Stomach (tissue), 9 donors: ENCODE results near the gene SUN5. TPM values are rescaled to one million over a fixed set of nuclear protein-coding genes. Genes with fewer than 3 reads are reported as not detected.

Experiments used
- DNase-seq, 2 donors: peaks; one replicate each; pipeline versions ENCODE4 v3.0.0 to v3.0.0-alpha.2; 2013 to 2019
- H3K27ac ChIP-seq, 5 donors: fragments of 200-600 bp in 4 of 5; sonication (generic) in 4 of 5; one replicate each; pipeline ENCODE4 v1.5.1; 2013 to 2019; ENCODE audit warnings: mild to moderate bottlenecking in 1 of 5, moderate library complexity in 1 of 5
- H3K27me3 ChIP-seq, 3 donors: fragments of 200-600 bp; sonication (generic); one replicate each; pipeline ENCODE4 v1.5.1; 2017 to 2019; ENCODE audit warnings: mixed run types in 1 of 3
- H3K36me3 ChIP-seq, 4 donors: fragments of 200-600 bp; sonication (generic); 1 replicate in 3 of 4; 2 replicates in 1 of 4; pipeline ENCODE4 v1.5.1; 2016 to 2019
- H3K4me1 ChIP-seq, 4 donors: fragments of 200-600 bp; sonication (generic); one replicate each; pipeline ENCODE4 v1.5.1; 2016 to 2019
- H3K4me3 ChIP-seq, 4 donors: fragments of 200-600 bp; sonication (generic) in 3 of 4; one replicate each; pipeline ENCODE4 v1.5.1; 2016 to 2019; ENCODE audit warnings: mild to moderate bottlenecking in 1 of 4
- H3K9me3 ChIP-seq, 4 donors: fragments of 200-600 bp; sonication (generic); one replicate each; pipeline ENCODE4 v1.5.1; 2016 to 2019
- EP300 ChIP-seq: sonication (generic); formaldehyde crosslinking; IDR thresholded peaks from one replicate; pipeline ENCODE4 v1.6.1; 2017; ENCODE audit warnings: antibody characterized with exemption
- POLR2A ChIP-seq, 4 donors: fragments of 450-650 bp; IDR thresholded peaks; one replicate each; pipeline ENCODE4 v1.6.1; 2016; ENCODE audit warnings: antibody characterized with exemption in 4 of 4, control low read depth in 2 of 4, mild to moderate bottlenecking in 1 of 4, moderate library complexity in 1 of 4
- POLR2AphosphoS5 ChIP-seq, 3 donors: sonication (generic); formaldehyde crosslinking; IDR thresholded peaks; one replicate each; pipeline ENCODE4 v1.6.1; 2016; ENCODE audit warnings: antibody characterized with exemption in 3 of 3
- WGBS, 5 donors: extraction: QIAGEN DNeasy Blood & Tissue Kit in 3 of 5; methylation state at CpG; one replicate each; pipeline versions ENCODE4 v1.1.5 to v1.1.7; 2013 to 2018; 5-methylcytosine and 5-hydroxymethylcytosine counted together
- intact Hi-C: fragments of 100-400 bp; cut with DNase I; formaldehyde crosslinking; loops from one replicate; pipeline ENCODE4 v1.15.1; 2023; ENCODE audit warnings: low total_unique reads
- polyA plus RNA-seq, 3 donors: library from polyadenylated mRNA; stranded (reverse); fragments of 200-250 nt; gene quantifications; one replicate each; pipeline ENCODE4 v1.2.3, GENCODE V29; 2013
- total RNA-seq, 5 donors: library from RNA; depleted of rRNA; stranded (reverse); fragments of >200 nt; gene quantifications; one replicate each; pipeline versions ENCODE4 v1.1.0 to v1.2.3, GENCODE V29; 2014 to 2016
- TF ChIP-seq, protein P1 (sequence below), 7 experiments: fragments of 450-650 bp in 4 of 7; fragments of 200-600 bp in 3 of 7; sonication (generic) in 3 of 7; IDR thresholded peaks; one replicate each; pipeline ENCODE4 v1.5.1; 2016 to 2019; ENCODE audit warnings: antibody characterized with exemption in 7 of 7, control low read depth in 2 of 7, mild to moderate bottlenecking in 1 of 7
- donor health status: healthy with polysubstance abuse.
- donor health status: Bipolar disorder and iron deficiency.
- donor health status: healthy.

SUN5 gene
- total and polyA plus RNA-seq, 8 donors, result not detected

DNA sequence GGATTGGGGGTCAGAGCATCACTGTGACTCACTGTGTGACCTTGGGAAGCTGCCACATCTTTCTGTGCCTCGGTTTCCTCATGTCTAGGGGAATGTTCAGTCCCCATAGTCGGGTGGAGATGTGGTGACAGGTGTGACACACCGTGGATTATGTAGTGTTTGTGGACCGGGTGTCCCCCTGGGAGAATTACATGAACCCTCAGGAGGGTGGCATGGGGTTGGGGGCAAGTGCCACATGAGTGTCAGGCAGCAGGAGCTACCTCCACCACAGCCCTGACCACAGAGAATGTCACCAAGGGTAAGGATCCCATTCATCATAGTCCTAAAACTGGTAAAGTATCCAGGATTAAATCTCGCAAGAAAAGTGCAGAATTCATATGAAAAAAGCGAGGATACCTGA, 23.2 kb downstream of the SUN5 start:
- intact Hi-C loops, result no loop called here
- no peaks in the 10 kb centered on the region for H3K9me3 ChIP-seq
- TF ChIP-seq POLR2AphosphoS5 (IDR thresholded peaks at IDR 0.05), result no peak
- no peak for TF ChIP-seq POLR2A (IDR thresholded peaks at IDR 0.05)
- TF ChIP-seq EP300, result no peak
- TF ChIP-seq, protein P1, sequence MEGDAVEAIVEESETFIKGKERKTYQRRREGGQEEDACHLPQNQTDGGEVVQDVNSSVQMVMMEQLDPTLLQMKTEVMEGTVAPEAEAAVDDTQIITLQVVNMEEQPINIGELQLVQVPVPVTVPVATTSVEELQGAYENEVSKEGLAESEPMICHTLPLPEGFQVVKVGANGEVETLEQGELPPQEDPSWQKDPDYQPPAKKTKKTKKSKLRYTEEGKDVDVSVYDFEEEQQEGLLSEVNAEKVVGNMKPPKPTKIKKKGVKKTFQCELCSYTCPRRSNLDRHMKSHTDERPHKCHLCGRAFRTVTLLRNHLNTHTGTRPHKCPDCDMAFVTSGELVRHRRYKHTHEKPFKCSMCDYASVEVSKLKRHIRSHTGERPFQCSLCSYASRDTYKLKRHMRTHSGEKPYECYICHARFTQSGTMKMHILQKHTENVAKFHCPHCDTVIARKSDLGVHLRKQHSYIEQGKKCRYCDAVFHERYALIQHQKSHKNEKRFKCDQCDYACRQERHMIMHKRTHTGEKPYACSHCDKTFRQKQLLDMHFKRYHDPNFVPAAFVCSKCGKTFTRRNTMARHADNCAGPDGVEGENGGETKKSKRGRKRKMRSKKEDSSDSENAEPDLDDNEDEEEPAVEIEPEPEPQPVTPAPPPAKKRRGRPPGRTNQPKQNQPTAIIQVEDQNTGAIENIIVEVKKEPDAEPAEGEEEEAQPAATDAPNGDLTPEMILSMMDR (IDR thresholded peaks at IDR 0.05), result no peak
- no peak for DNase-seq
- H3K4me3 ChIP-seq, result no peak overlapping the region
- H3K4me1 ChIP-seq, result peaks cover 0 to 12% (median 3%) of the 10 kb centered on the region in 4 donors
- H3K36me3 ChIP-seq, result no peaks in the 10 kb centered on the region
- no peak overlapping the region for H3K27ac ChIP-seq
- WGBS, 5 donors, result 76 to 95% (median 84%) methylated on average over 6 of the region's 6 CpGs
- no peaks in the 10 kb centered on the region for H3K27me3 ChIP-seq

DNA sequence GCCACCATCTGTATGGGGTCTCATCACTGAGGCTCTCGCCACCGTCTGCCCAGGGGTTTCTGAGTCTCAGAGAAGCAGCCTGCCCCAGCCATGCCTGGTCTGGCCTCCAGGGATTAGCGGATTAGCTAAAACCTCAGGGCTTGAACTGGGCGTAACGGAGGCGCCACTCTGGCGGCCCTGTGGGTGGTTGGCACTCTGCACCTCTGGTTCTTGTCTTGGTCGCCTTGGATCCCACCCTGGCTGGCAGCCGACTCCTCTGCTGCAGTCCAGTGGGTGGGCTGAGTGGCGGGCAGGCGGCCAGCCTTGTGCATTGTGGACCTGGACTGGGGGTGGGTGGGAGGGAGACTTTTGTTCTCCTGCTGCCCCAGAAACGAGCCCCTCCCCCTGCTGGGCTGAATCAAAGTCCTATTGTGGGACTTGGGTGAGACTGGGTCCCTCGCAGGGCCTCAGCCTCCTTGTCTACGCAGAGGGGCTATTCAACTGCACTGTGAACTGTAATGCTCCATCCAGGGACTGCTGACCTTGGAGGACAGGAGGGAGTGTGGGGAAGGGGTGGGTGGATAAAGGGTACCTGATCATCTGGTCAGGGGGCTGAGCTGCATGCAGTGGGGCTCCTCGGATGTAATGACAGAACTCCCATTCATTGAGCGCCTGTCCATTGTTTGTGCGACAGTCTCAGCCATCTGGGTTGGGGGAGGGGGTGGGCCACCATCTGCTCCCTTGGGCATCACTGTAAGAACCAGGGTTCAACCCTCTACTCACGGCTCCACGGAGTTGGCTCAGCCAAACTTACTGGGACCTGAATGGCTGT, 23.9 kb downstream of the SUN5 start:
- WGBS, 5 donors, result 72 to 86% (median 82%) methylated on average over 7 to 19 of the region's 19 CpGs
- Histone ChIP-seq H3K27me3 (no peaks in the 10 kb centered on the region), H3K36me3 (no peaks in the 10 kb centered on the region), H3K9me3 (no peaks in the 10 kb centered on the region), H3K4me1 (peaks cover 0 to 12% (median 3%) of the 10 kb centered on the region in 4 donors), H3K4me3 (no peak overlapping the region), H3K27ac (no peak overlapping the region)
- peak in 1 of 2 donors; percentile 75 for DNase-seq
- intact Hi-C loops, result no loop called here
- TF ChIP-seq POLR2AphosphoS5 (IDR thresholded peaks at IDR 0.05), result no peak
- TF ChIP-seq POLR2A (IDR thresholded peaks at IDR 0.05), result no peak
- TF ChIP-seq, protein P1 (IDR thresholded peaks at IDR 0.05), result no peak
- TF ChIP-seq EP300, result no peak

DNA sequence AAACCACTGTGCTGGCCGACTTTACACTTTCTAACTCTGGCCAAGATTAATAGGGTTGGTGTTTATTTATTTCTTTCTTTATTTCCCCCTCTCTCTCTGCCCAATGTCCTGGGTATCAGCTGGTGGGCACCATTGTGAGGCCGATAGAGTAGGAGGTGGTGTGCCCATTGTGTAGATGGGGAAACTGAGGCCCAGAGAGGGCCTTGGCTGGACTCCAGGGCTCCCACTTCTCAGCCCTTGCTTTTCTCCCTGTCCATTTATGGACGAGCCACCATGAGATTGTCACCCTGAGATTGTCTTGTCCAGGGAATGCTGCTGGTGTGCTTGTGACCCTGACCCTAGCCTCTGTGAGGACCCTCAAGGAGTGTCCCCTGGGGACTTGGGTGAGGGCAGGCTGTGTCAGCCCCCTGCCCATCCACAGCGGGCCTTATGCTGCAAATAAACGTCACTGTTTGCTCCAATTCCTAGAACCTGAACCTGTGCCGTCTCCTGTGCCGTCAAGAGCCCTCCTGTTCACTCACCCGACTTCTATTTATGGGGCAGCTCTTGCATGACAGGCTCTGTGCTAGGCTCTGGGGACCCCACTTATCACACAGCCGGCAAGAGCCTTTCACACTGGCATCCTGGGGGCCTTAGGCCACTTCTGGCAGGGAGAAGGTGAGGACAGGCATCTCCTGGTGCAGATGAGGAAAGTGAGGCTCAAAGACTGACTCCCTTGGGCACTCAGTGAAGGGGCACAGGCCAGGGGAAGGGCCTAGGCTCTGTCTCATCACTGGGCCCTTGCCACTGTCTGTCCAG, 24.8 kb downstream of the SUN5 start:
- Histone ChIP-seq H3K36me3 (no peaks in the 10 kb centered on the region), H3K27me3 (no peaks in the 10 kb centered on the region), H3K27ac (no peak overlapping the region), H3K4me1 (peaks cover 0 to 12% (median 3%) of the 10 kb centered on the region in 4 donors), H3K9me3 (no peaks in the 10 kb centered on the region), H3K4me3 (no peak overlapping the region)
- no peak for DNase-seq
- WGBS, 5 donors, result 79 to 87% (median 82%) methylated on average over 9 of the region's 9 CpGs
- TF ChIP-seq, protein P1 (IDR thresholded peaks at IDR 0.05), result no peak
- TF ChIP-seq POLR2A (IDR thresholded peaks at IDR 0.05) (no peak), POLR2AphosphoS5 (IDR thresholded peaks at IDR 0.05) (no peak)
- intact Hi-C loops, result no loop called here

DNA sequence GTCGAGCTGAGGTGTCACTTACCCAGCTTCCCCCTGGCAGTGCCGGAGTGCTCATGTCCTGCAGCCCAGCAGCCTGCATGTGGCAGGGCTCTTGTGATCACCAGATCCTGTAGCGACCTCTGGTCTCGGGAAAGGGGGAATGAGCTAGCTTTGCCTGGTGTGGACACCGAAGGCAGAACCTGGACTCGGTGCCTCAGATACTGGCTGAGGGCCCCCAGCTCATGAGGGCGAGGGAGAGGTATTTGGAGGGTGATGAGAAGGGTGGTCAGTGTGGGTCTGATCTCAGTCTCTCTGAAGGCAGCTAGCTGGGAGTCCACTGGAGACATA, 26.3 kb downstream of the SUN5 start:
- Histone ChIP-seq H3K4me1 (peaks cover 0 to 10% (median 3%) of the 10 kb centered on the region in 4 donors), H3K4me3 (no peak overlapping the region), H3K9me3 (no peaks in the 10 kb centered on the region), H3K27me3 (no peaks in the 10 kb centered on the region), H3K36me3 (no peaks in the 10 kb centered on the region), H3K27ac (no peak overlapping the region)
- no peak for TF ChIP-seq EP300
- TF ChIP-seq POLR2AphosphoS5 (IDR thresholded peaks at IDR 0.05), result no peak
- no peak for TF ChIP-seq POLR2A (IDR thresholded peaks at IDR 0.05)
- TF ChIP-seq, protein P1 (IDR thresholded peaks at IDR 0.05), result no peak
- DNase-seq, result no peak
- WGBS, 5 donors, result 85 to 91% (median 88%) methylated on average over 7 of the region's 7 CpGs
- intact Hi-C loops, result no loop called here
